Stimulated activated naive CD4-positive, alpha-beta T cell (primary cell): ENCODE results near the gene SKIC2.

Source experiments
- DNase-seq, 6 experiments: peaks; one replicate each; lab custom pipeline; 2025; lab: John Stamatoyannopoulos, UW

The SKIC2 gene

DNA sequence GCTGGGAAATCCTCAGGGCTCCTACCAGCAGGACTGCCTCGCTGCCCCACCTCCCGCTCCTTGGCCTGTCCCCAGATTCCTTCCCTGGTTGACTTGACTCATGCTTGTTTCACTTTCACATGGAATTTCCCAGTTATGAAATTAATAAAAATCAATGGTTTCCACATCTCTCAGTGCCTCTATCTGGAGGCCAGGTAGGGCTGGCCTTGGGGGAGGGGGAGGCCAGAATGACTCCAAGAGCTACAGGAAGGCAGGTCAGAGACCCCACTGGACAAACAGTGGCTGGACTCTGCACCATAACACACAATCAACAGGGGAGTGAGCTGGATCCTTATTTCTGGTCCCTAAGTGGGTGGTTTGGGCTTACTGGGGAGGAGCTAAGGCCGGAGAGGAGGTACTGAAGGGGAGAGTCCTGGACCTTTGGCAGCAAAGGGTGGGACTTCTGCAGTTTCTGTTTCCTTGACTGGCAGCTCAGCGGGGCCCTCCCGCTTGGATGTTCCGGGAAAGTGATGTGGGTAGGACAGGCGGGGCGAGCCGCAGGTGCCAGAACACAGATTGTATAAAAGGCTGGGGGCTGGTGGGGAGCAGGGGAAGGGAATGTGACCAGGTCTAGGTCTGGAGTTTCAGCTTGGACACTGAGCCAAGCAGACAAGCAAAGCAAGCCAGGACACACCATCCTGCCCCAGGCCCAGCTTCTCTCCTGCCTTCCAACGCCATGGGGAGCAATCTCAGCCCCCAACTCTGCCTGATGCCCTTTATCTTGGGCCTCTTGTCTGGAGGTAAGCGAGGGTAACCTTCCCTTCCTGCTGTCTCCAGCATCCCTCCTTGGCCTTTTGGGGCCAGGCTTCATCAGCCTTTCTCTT, 13.2 kb upstream of the SKIC2 start, which contains the start of gene CFB:
CFB (plus strand) TSS at position 589 of the 863 bp plus-strand sequence; CDS start at position 716, 127 bp downstream.
- DNase-seq: no peak

DNA sequence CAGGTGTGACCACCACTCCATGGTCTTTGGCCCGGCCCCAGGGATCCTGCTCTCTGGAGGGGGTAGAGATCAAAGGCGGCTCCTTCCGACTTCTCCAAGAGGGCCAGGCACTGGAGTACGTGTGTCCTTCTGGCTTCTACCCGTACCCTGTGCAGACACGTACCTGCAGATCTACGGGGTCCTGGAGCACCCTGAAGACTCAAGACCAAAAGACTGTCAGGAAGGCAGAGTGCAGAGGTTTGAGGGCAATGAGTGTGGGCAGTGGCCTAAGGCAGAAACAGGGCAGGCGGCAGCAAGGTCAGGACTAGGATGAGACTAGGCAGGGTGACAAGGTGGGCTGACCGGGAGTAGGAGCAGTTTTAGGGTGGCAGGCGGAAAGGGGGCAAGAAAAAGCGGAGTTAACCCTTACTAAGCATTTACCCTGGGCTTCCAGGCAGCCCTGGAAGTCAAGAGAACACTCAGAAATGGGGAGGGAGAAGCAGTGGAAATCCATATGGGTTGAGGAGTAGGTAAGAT, 12.5 kb upstream of the SKIC2 start:
- no peak for DNase-seq

DNA sequence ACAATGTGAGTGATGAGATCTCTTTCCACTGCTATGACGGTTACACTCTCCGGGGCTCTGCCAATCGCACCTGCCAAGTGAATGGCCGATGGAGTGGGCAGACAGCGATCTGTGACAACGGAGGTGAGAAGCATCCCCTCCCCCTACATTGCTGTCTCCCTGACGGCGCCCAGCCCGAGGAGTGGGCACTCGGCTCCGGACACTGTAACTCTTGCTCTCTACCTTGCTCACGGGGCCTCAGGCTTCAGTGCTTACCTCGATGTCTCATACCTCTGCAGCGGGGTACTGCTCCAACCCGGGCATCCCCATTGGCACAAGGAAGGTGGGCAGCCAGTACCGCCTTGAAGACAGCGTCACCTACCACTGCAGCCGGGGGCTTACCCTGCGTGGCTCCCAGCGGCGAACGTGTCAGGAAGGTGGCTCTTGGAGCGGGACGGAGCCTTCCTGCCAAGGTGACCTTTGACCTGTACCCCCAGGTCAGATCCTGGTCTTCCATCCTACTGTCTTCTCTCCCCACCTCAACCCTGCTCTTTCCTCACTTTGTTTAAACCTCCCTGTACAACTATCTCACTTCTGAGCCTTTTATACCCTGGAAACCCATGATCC, 11.8 kb upstream of the SKIC2 start:
- no peak for DNase-seq

DNA sequence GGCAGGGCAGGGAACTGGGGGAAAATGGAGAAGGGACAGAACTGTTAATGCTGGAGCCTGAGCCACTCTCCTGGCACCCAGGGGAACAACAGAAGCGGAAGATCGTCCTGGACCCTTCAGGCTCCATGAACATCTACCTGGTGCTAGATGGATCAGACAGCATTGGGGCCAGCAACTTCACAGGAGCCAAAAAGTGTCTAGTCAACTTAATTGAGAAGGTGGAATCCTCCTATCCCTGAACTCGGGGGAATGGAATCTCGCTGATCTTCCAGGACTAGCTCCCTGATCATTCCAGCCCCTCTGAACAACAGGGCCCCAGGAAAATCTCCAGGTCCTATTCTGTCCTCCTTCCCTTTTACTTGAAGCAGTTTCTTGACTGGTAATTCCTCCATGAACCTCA, 11.1 kb upstream of the SKIC2 start:
- DNase-seq: no peak

DNA sequence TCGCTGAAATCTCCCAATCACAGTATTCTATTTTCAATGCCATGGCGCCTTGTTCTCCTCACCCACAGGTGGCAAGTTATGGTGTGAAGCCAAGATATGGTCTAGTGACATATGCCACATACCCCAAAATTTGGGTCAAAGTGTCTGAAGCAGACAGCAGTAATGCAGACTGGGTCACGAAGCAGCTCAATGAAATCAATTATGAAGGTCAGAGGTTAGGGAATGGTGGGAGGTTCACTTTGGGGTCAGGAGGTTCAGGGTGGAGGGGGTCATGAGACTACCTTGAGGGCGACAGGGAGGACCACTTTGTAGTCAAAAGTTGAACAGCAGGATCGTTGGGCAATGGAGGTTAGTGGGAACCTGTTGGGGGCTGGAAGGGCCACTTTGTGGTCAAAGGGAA, 10.7 kb upstream of the SKIC2 start:
- no peak for DNase-seq

DNA sequence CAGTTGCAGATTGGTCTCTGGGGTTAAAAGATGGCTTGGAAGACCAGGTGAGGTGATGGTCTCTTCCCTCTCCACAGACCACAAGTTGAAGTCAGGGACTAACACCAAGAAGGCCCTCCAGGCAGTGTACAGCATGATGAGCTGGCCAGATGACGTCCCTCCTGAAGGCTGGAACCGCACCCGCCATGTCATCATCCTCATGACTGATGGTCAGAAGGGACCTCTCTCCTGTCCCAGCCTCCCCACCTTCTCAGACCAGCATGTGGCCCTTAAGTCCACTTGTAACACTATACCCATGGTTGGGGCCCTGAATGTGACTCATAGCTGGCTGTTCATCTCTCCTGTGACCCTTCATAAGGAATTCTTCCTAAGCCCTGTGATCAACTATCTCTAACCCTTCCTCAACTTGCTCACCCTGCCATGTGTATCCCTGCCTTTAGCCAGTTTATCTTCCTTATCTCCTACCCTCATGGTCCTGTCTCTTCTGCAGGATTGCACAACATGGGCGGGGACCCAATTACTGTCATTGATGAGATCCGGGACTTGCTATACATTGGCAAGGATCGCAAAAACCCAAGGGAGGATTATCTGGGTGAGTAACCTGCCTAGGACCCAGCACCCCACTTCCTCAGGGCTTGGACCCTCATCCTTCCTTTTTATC, 10.1 kb upstream of the SKIC2 start:
- no peak for DNase-seq

DNA sequence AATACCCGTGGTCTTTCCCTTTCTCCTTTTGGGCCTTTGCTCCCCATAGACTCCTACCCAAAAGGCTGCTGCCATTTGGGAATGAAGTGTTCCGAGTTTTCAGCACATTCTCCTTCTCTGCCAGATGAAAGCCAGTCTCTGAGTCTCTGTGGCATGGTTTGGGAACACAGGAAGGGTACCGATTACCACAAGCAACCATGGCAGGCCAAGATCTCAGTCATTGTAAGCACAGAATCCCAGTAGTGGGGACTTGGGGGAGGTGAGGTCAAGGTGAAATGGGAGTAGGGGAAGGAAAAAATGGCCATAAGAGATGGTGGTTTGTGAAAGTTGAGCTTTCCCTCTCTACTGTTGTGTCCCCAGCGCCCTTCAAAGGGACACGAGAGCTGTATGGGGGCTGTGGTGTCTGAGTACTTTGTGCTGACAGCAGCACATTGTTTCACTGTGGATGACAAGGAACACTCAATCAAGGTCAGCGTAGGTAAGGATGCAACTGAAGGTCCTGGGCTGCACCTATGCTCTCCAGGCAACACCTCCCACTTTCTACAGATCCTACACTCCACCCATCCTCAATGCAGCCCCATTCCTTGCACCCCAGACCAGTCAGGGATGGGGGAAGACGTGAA, 8.9 kb upstream of the SKIC2 start:
- DNase-seq: no peak

DNA sequence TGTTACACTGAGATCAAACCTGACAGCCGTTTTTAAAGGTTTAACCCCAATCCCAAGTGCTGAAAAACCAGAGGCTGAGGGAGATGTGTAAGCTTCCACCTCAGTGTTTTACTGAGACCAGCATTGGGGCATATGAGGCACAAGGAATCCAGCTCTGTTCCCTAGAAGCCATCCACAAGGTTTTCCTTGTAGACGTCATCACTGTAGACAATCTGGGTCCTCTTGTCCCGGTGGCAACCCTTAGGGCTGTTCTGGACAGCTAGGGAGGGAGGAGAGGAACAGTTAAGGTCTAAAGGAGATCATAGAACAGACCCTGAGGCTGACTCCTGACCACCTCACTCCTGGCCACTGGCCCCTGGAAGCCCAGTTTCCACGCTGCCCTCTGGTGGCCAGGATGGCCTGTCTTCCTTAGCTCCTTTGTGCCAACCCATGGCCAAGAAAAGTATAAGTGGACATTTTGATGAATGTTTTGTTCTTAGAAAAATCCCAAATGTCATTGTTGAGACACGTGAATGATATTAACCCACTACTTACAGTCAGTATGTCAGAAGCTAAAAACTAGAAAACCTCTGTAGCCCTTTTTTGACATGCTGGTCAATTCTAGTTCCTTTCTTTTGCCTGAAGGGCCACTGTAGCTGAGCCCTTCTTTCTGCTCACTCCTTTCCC, 6.7 kb upstream of the SKIC2 start:
- peak in 1 of 6 experiments; percentile 21 for DNase-seq

DNA sequence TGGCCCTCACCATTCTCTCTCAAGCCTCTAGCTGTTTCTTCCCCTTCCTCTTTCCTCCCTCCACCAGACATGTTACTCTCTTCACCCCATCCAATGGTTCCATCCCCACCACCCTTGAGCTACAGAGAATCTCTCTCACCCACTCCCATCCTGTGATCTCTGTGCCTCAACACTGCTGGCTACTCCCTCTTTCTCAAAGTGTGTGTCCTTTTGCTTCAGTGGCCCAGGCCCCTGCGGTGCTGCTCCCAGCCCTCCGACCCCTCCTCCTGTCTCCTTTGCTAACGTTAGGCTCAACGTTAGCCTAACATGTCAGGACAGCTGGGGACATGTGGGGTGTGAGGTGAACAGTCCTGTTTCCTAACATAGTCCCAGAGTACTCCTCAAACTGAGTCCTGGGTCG, 6.1 kb upstream of the SKIC2 start:
- DNase-seq: no peak

DNA sequence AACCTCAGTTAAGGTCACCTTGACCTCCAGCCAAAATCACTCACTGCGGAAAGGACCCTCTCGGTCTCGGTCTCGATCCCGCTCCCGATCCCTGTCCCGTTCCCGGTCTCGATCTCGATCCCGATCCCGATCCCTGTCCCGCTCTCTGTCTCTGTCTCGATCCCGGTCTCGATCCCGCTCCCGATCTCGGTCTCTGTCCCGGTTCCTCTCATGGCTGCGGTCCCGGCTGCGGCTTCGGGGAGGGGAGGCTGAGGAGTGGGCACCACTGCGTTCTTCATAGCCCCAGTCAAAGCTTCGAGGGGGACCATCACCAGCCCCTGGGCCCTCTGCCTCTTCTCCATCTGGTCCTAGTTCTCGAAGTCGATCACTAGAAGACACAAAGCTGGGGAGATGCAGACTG, 4.5 kb upstream of the SKIC2 start:
- DNase-seq: no peak

DNA sequence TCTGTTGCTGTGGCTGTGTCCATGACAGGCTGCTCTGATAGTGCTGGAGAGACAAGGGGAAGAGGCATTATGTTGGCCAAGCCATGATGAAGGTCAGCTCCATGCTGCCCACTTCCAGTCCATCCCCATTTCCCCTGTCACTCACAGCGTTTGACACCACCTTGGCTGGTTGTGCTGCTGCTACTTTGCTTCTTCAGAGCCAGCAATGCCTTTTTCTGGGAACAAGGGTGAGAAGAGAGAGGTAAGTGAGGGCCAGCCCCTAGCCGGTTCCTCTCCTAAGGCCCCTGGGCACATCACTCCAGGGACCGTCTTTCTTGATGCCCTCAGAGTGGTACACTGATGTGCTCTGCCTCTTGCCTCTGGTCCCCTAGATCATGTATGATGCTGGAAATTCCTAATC, 2.2 kb upstream of the SKIC2 start:
- no peak for DNase-seq

DNA sequence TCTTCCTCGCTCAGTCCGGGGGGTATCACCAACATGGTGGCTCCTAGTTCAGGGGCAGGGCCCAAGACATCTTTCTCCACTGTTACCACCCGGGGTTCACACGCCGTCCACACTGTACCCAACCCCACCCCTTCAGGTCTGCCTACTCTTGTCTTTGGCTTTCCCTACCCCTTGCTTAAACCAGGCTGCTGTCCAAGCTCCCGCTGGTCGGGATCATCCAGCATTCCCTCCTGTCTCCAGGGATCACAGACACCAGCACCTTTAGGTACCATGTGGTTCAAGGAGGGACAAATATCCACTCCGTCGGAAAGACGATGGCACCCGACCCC, 599 bp upstream of the SKIC2 start:
- DNase-seq: no peak

DNA sequence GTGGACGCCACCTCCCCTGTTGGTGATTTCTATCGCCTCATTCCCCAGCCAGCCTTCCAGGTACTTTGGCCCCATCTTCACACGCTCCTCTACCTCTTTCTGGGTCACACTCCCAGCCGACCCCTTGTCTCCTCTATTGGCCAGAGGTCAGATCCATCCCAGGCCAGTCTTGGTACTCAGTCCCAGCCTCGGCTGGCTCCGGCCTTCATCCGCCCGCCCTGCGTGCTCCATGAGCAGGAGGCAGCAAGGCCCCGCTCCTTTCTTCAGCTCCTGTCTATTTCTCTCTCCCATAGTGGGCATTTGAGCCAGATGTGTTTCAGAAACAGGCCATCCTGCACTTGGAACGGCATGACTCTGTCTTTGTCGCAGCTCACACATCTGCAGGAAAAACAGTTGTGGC, 2.6 kb downstream of the SKIC2 start:
- DNase-seq: no peak

DNA sequence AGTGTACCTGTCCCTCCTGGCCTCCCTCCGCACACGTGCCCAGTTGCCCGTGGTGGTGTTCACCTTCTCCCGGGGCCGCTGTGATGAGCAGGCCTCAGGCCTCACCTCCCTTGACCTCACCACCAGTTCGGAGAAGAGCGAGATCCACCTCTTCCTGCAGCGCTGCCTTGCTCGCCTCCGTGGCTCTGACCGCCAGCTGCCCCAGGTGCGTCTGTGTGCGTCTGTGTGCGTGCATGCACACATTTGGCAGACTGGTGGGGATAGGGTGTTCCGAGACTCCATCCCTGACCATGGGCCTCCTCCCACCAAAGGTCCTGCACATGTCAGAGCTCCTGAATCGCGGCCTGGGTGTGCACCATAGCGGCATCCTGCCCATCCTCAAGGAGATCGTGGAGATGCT, 4.9 kb downstream of the SKIC2 start:
- no peak for DNase-seq

DNA sequence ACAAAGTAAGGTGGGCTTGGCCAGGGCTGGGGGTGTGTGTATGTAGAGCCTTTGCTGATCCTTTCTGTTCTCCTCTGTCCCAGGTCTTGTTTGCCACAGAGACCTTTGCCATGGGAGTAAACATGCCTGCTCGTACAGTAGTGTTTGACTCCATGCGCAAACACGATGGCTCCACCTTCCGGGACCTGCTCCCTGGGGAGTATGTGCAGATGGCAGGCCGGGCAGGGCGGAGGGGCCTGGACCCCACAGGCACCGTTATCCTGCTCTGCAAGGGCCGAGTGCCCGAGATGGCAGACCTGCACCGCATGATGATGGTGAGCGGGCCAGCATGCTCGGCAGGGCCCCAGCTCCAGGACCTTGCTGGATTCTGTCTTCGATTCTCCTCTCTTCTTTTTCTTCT, 6.7 kb downstream of the SKIC2 start:
- DNase-seq: no peak

DNA sequence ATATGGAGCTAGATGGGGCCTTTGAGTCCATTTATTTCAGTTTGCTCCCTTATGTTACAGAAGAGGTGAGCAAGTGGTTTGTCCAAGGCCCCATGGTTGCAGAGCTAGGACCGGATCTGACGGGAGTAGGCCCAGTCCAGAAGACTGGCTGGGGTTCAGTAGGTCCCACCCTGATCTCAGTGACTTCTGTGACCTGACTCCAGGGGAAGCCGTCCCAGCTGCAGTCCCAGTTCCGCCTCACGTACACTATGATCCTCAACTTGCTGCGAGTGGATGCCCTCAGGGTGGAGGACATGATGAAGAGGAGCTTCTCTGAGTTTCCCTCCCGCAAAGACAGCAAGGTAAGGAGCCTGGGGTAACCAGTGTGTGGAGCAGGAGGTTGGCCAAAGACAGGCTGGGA, 7.5 kb downstream of the SKIC2 start:
- DNase-seq: no peak

DNA sequence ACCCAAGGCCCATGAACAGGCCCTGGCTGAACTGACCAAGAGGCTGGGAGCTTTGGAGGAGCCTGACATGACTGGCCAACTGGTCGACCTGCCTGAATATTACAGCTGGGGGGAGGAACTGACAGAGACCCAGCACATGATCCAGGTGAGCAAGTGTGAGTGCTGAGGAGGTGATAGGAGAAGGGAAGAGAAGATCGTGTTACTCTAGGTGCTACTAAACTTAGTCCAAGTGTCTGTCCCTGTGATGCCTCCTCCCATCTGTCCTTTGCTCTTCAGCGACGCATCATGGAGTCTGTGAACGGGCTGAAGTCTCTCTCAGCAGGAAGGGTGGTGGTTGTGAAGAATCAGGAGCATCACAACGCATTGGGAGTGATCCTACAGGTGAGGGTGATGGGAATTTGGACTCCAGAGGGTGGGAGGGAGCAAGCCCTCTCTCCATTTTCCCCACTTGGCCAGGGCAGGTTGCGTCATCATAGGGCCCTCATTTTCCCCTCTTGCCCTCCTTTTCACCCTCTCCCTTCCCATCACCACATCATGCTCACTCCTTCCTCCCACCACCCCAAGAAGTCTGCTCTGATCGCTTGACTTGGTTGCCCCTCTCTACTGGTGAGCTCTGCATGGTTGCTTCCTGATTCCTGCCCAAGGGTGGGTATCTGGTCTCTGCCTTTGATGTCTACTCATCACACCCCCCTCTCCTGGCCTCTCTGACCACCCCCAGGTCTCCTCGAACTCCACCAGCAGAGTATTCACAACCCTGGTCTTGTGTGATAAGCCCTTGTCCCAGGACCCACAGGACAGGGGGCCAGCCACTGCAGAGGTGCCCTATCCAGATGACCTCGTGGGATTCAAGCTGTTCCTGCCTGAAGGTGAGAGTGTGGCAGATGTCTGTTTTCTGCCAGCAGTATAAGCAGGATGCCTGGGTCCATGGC, 8.3 kb downstream of the SKIC2 start:
- no peak for DNase-seq

DNA sequence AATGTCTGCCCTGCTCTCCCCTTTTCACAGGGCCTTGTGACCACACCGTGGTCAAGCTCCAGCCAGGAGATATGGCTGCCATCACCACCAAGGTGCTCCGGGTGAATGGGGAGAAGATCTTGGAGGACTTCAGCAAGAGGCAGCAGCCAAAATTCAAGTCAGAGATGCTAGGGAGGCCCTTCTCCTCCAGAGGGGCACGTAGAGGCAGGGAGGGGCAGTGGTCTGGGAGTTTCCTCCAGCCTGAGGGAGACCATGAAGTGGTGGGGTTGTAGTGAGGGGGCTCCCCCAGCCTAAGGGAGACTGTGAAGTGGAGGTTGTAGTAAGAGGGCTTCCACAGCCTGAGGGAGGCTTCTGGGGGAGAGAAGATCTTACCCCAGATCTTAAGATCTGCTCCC, 8.9 kb downstream of the SKIC2 start:
- DNase-seq: no peak

DNA sequence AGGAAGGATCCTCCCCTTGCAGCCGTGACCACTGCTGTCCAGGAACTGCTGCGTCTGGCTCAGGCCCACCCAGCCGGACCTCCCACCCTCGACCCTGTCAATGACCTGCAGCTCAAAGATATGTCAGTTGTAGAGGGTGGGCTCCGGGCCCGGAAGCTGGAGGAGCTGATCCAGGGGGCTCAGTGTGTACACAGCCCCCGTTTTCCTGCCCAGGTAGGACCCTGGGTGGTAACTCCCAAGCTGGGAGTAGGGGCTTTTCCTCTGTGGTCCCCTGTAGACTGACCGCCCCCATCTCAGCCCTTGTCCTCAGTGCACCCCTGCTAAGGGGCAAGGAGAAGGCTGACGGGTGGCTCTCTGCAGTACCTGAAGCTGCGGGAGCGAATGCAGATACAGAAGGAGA, 9.4 kb downstream of the SKIC2 start:
- DNase-seq: no peak

DNA sequence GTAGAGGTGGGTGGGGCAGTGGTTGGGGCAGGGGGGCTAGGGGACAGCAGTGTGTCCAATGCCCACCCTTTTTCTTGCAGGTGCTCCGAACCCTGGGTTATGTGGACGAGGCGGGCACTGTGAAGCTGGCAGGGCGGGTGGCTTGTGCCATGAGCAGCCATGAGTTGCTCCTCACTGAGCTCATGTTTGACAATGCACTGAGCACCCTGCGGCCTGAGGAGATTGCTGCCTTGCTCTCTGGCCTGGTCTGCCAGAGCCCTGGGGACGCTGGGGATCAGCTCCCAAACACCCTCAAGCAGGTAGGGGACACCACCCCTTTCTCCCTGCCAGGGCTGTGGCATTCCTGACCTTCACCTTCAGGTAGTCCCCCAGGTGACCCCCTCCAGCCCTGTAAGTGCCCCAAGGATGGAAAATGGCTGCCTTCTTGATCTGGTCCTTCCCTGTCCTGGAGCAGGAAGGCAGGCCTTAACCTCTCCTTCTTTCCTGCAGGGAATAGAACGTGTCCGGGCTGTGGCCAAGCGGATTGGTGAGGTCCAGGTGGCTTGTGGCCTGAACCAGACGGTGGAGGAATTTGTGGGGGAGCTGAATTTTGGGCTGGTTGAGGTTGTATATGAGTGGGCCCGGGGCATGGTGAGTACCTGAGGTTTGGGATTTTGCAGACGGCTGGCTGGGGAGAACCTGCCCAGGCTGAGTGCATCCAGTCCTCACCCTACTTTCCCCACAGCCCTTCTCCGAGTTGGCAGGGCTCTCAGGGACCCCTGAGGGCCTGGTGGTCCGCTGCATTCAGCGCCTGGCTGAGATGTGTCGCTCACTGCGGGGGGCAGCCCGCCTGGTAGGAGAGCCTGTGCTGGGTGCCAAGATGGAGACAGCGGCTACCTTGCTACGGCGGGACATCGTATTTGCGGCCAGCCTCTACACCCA, 10.1 kb downstream of the SKIC2 start:
- DNase-seq: no peak
